ENCODE results near the gene FILIP1L.

Gene FILIP1L

GRCh38 chr3:100020876-100021644 lies 93.2 kb downstream of the FILIP1L start:
- in situ Hi-C loops (cut with MboI; ENCODE audit: low sequenced_read_pairs) = no loop called here

GRCh38 chr3:100019719-100020118 lies 94.6 kb downstream of the FILIP1L start:
- in situ Hi-C loops (cut with MboI; ENCODE audit: low sequenced_read_pairs) = no loop called here

- in situ Hi-C loops (cut with MboI; ENCODE audit: low sequenced_read_pairs) = no loop called here
Observed at GRCh38 chr3:100018806-100019205, 95.5 kb downstream of the FILIP1L start.

- in situ Hi-C loops (cut with MboI; ENCODE audit: low sequenced_read_pairs) = no loop called here
Observed at GRCh38 chr3:100010087-100010417, 104.2 kb downstream of the FILIP1L start.

- in situ Hi-C loops (cut with MboI; ENCODE audit: low sequenced_read_pairs) = no loop called here
Observed at GRCh38 chr3:100009276-100010086, 104.8 kb downstream of the FILIP1L start.

GRCh38 chr3:100008081-100008698 lies 106.1 kb downstream of the FILIP1L start:
- in situ Hi-C loops (cut with MboI; ENCODE audit: low sequenced_read_pairs) = no loop called here

GRCh38 chr3:100007313-100007712 lies 107.0 kb downstream of the FILIP1L start:
- in situ Hi-C loops (cut with MboI; ENCODE audit: low sequenced_read_pairs) = no loop called here

- in situ Hi-C loops (cut with MboI; ENCODE audit: low sequenced_read_pairs) = no loop called here
Observed at GRCh38 chr3:100006570-100007271, 107.6 kb downstream of the FILIP1L start.

- in situ Hi-C loops (cut with MboI; ENCODE audit: low sequenced_read_pairs) = no loop called here
Observed at GRCh38 chr3:100005665-100006393, 108.5 kb downstream of the FILIP1L start.

GRCh38 chr3:100004931-100005330 lies 109.4 kb downstream of the FILIP1L start:
- in situ Hi-C loops (cut with MboI; ENCODE audit: low sequenced_read_pairs) = no loop called here

- in situ Hi-C loops (cut with MboI; ENCODE audit: low sequenced_read_pairs) = no loop called here
Observed at GRCh38 chr3:100003609-100004503, 110.4 kb downstream of the FILIP1L start.

- in situ Hi-C loops (cut with MboI; ENCODE audit: low sequenced_read_pairs) = no loop called here
Observed at GRCh38 chr3:100002599-100003350, 111.5 kb downstream of the FILIP1L start.

GRCh38 chr3:100001526-100002270 lies 112.6 kb downstream of the FILIP1L start:
- in situ Hi-C loops (cut with MboI; ENCODE audit: low sequenced_read_pairs) = no loop called here

- in situ Hi-C loops (cut with MboI; ENCODE audit: low sequenced_read_pairs) = no loop called here
Observed at GRCh38 chr3:100001083-100001482, 113.2 kb downstream of the FILIP1L start.

GRCh38 chr3:99999536-99999935 lies 114.8 kb downstream of the FILIP1L start:
- in situ Hi-C loops (cut with MboI; ENCODE audit: low sequenced_read_pairs) = no loop called here

GRCh38 chr3:99997293-99997692 lies 117.0 kb downstream of the FILIP1L start:
- in situ Hi-C loops (cut with MboI; ENCODE audit: low sequenced_read_pairs) = no loop called here

GRCh38 chr3:99990179-99990578 lies 124.1 kb downstream of the FILIP1L start:
- in situ Hi-C loops (cut with MboI; ENCODE audit: low sequenced_read_pairs) = no loop called here

GRCh38 chr3:99984668-99985067 lies 129.6 kb downstream of the FILIP1L start:
- in situ Hi-C loops (cut with MboI; ENCODE audit: low sequenced_read_pairs) = no loop called here

All from HL-60/S4 treated with retinoic acid at 250 ng/mL for 4 days and 3 days (cell line).